ENCODE data around the gene GRIK3.
A peak's percentile ranks its signal among the peaks of the same experiment; 100 is the strongest.

GRIK3 gene

GRCh38 chr1:37036667-37037053 is 2.3 kb upstream of the GRIK3 start:
- DNase-seq = no peak
- TF ChIP-seq POLR2A (IDR thresholded peaks at IDR 0.05; ENCODE audit: low read length) (no peak), GATA1 (IDR thresholded peaks at IDR 0.05; ENCODE audit: low read depth, low read length) (no peak)

- TF ChIP-seq GATA1 (IDR thresholded peaks at IDR 0.05; ENCODE audit: low read depth, low read length) (no peak), POLR2A (IDR thresholded peaks at IDR 0.05; ENCODE audit: low read length) (no peak)
- DNase-seq = no peak
Measured at GRCh38 chr1:37035796-37036666, 1.7 kb upstream of the GRIK3 start.

- TF ChIP-seq POLR2A (IDR thresholded peaks at IDR 0.05; ENCODE audit: low read length) = no peak
- TF ChIP-seq GATA1 (IDR thresholded peaks at IDR 0.05; ENCODE audit: low read depth, low read length) = no peak
- no peak for DNase-seq
Measured at GRCh38 chr1:37035014-37035691, 838 bp upstream of the GRIK3 start.

- no peak for DNase-seq
- TF ChIP-seq POLR2A (IDR thresholded peaks at IDR 0.05; ENCODE audit: low read length) (no peak), GATA1 (IDR thresholded peaks at IDR 0.05; ENCODE audit: low read depth, low read length) (no peak)
Measured at GRCh38 chr1:37033355-37034101, 787 bp downstream of the GRIK3 start.

- TF ChIP-seq GATA1 (IDR thresholded peaks at IDR 0.05; ENCODE audit: low read depth, low read length) (no peak), POLR2A (IDR thresholded peaks at IDR 0.05; ENCODE audit: low read length) (no peak)
- DNase-seq = no peak
Measured at GRCh38 chr1:37032660-37033354, 1.5 kb downstream of the GRIK3 start.

GRCh38 chr1:37031871-37032270 is 2.4 kb downstream of the GRIK3 start:
- TF ChIP-seq GATA1 (IDR thresholded peaks at IDR 0.05; ENCODE audit: low read depth, low read length) (no peak), POLR2A (IDR thresholded peaks at IDR 0.05; ENCODE audit: low read length) (no peak)
- no peak for DNase-seq

- TF ChIP-seq POLR2A (IDR thresholded peaks at IDR 0.05; ENCODE audit: low read length) (no peak), GATA1 (IDR thresholded peaks at IDR 0.05; ENCODE audit: low read depth, low read length) (no peak)
- DNase-seq = no peak
Measured at GRCh38 chr1:37031429-37031828, 2.9 kb downstream of the GRIK3 start.

GRCh38 chr1:37028981-37029617 is 5.2 kb downstream of the GRIK3 start:
- no peak for TF ChIP-seq GATA1 (IDR thresholded peaks at IDR 0.05; ENCODE audit: low read depth, low read length)
- TF ChIP-seq POLR2A (IDR thresholded peaks at IDR 0.05; ENCODE audit: low read length) = no peak
- DNase-seq = no peak

GRCh38 chr1:37021502-37021901 is 12.8 kb downstream of the GRIK3 start:
- TF ChIP-seq POLR2A (IDR thresholded peaks at IDR 0.05; ENCODE audit: low read length) (no peak), GATA1 (IDR thresholded peaks at IDR 0.05; ENCODE audit: low read depth, low read length) (no peak)
- DNase-seq = no peak

GRCh38 chr1:37020653-37021277 is 13.6 kb downstream of the GRIK3 start:
- DNase-seq = peak; percentile 9 to 20

GRCh38 chr1:37018510-37018909 is 15.8 kb downstream of the GRIK3 start:
- no peak for DNase-seq
- no peak for TF ChIP-seq GATA1 (IDR thresholded peaks at IDR 0.05; ENCODE audit: low read depth, low read length)

More at GRCh38 chr1:37020653-37021277, 13.6 kb downstream of the GRIK3 start:
- TF ChIP-seq POLR2A (IDR thresholded peaks at IDR 0.05; ENCODE audit: low read length) (no peak), GATA1 (IDR thresholded peaks at IDR 0.05; ENCODE audit: low read depth, low read length) (no peak)

- no peak for TF ChIP-seq POLR2A (IDR thresholded peaks at IDR 0.05; ENCODE audit: low read length)
- no peak for TF ChIP-seq GATA1 (IDR thresholded peaks at IDR 0.05; ENCODE audit: low read depth, low read length)
Measured at GRCh38 chr1:37017720-37018119, 16.6 kb downstream of the GRIK3 start.

GRCh38 chr1:37016121-37016520 is 18.2 kb downstream of the GRIK3 start:
- TF ChIP-seq GATA1 (IDR thresholded peaks at IDR 0.05; ENCODE audit: low read depth, low read length) (no peak), POLR2A (IDR thresholded peaks at IDR 0.05; ENCODE audit: low read length) (no peak)
- no peak for DNase-seq

More at GRCh38 chr1:37017720-37018119, 16.6 kb downstream of the GRIK3 start:
- DNase-seq = no peak
